OCI-LY1 (cell line): ENCODE results near the gene PPP1CA.

Source experiments
- H2AFZ ChIP-seq: fragments of 200-600 bp; sonication (generic), shearing (Covaris generic); 2 replicates; pipeline ENCODE4 v1.6.0; 2014; ENCODE audit warnings: antibody characterized with exemption, mild to moderate bottlenecking, low read length
- H3F3A ChIP-seq: fragments of 200-600 bp; sonication (generic), shearing (Covaris generic); 2 replicates; pipeline ENCODE4 v1.6.0; 2014; ENCODE audit warnings: mild to moderate bottlenecking, antibody characterized with exemption, low read length, moderate library complexity; ENCODE audit not compliant: insufficient read depth
- H3K27ac ChIP-seq: fragments of 200-600 bp; sonication (generic); 2 replicates; pipeline ENCODE4 v1.5.1; 2014; ENCODE audit warnings: low read length, mixed run types, mild to moderate bottlenecking, low read depth; ENCODE audit not compliant: poor library complexity, severe bottlenecking
- H3K27me3 ChIP-seq: fragments of 200-600 bp; sonication (generic); 2 replicates; pipeline ENCODE4 v1.6.0; 2014; ENCODE audit warnings: antibody characterized with exemption, mild to moderate bottlenecking, low read length, moderate library complexity; ENCODE audit not compliant: insufficient read depth
- H3K36me3 ChIP-seq: fragments of 200-600 bp; sonication (generic); 2 replicates; pipeline ENCODE4 v1.6.1; 2014; ENCODE audit warnings: mild to moderate bottlenecking, antibody characterized with exemption, low read length, moderate library complexity, mixed read lengths; ENCODE audit not compliant: insufficient read depth
- H3K4me1 ChIP-seq: fragments of 200-600 bp; sonication (generic); 2 replicates; pipeline ENCODE4 v1.5.1; 2014; ENCODE audit warnings: mild to moderate bottlenecking, low read length, moderate library complexity; ENCODE audit not compliant: insufficient read depth, severe bottlenecking
- H3K4me2 ChIP-seq: fragments of 200-600 bp; sonication (generic), shearing (Covaris generic); 2 replicates; pipeline ENCODE4 v1.6.1; 2014; ENCODE audit warnings: low read length
- H3K4me3 ChIP-seq: fragments of 200-600 bp; sonication (generic); 2 replicates; pipeline ENCODE4 v1.5.1; 2014; ENCODE audit warnings: low read length, low read depth, mild to moderate bottlenecking, mixed read lengths; ENCODE audit not compliant: poor library complexity, severe bottlenecking
- H3K79me2 ChIP-seq: fragments of 200-600 bp; shearing (Covaris generic); 2 replicates; pipeline ENCODE4 v1.6.1; 2016; ENCODE audit warnings: mixed run types, low read length, mixed read lengths; ENCODE audit not compliant: insufficient read depth
- H3K9ac ChIP-seq: fragments of 200-600 bp; sonication (generic), shearing (Covaris generic); 2 replicates; pipeline ENCODE4 v1.6.1; 2014; ENCODE audit warnings: mild to moderate bottlenecking, low read length, mixed read lengths
- H3K9me2 ChIP-seq: fragments of 200-600 bp; sonication (generic), shearing (Covaris generic); 2 replicates; pipeline ENCODE4 v1.6.1; 2014; ENCODE audit warnings: low read depth, mild to moderate bottlenecking, low read length, mixed read lengths
- H3K9me3 ChIP-seq: fragments of 200-600 bp; shearing (Covaris generic); 2 replicates; pipeline ENCODE4 v1.6.1; 2014; ENCODE audit warnings: low read length, mixed read lengths
- H4K20me1 ChIP-seq: fragments of 200-600 bp; sonication (generic), shearing (Covaris generic); 2 replicates; pipeline ENCODE4 v1.6.0; 2016; ENCODE audit warnings: mild to moderate bottlenecking, low read length; ENCODE audit not compliant: insufficient read depth
- EZH2 ChIP-seq: fragments of 200-600 bp; sonication (generic), shearing (Covaris generic); IDR thresholded peaks from 2 replicates; pipeline ENCODE4 v1.8.0; 2017; ENCODE audit warnings: borderline replicate concordance, mixed run types, mild to moderate bottlenecking, antibody characterized with exemption, low read length, moderate library complexity, mixed read lengths
- TF ChIP-seq, protein P1 (sequence below): fragments of 200-600 bp; sonication (generic), shearing (Covaris generic); IDR thresholded peaks from 2 replicates; pipeline ENCODE4 v1.5.1; 2017; ENCODE audit warnings: mild to moderate bottlenecking, antibody characterized with exemption, low read length, moderate library complexity, mixed read lengths

PPP1CA gene

DNA sequence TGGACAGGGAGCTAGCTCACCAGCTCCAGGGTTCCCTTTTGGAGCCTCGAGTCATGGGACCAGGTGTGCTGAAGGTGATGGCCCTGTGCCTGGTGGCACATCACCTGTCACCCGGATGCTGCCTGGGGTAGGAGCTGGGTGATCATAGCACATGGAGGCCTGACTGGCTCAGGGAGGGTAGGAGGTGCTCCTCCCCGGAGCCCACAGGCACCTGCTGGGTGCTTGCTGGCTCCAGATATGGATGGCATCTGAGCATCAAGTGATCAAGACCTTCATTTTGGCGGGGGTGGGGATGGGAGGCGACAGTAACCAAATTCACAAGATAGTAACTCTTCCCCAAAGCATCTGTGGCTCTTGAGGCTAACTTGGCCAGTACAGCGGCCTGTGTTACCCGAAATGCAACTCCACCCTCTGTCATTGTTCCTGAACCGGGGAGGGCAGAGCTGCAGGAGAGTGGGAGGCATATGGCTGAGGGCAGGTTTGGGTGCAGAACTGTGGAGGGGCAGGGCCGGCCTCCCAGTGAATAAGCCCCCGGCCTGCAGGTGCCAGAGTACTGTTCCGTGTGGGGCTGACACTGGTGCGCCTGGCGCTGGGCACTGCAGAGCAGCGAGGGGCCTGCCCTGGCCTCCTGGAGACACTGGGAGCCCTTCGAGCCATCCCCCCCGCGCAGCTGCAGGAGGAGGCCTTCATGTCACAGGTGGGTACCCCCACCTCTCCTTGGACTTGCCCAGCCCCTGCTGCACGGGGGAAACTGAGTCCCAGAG lies 7.0 kb upstream of the PPP1CA start:
- Histone ChIP-seq H3F3A (no peaks in the 10 kb centered on the region), H3K36me3 (peaks cover 22% of the 10 kb centered on the region; the same call in 1 of the 2 replicates), H3K9me2 (no peaks in the 10 kb centered on the region), H3K9me3 (no peaks in the 10 kb centered on the region), H3K4me3 (peak overlapping the region; percentile 30), H3K4me1 (peaks cover 87% of the 10 kb centered on the region), H3K27me3 (no peaks in the 10 kb centered on the region), H4K20me1 (no peaks in the 10 kb centered on the region), H3K27ac (peak overlapping the region; percentile 93), H3K79me2 (no peaks in the 10 kb centered on the region), H3K9ac (peak overlapping the region; percentile 94; the same call in 1 of the 2 replicates), H2AFZ (no peak overlapping the region), H3K4me2 (peak overlapping the region; percentile 89)
- TF ChIP-seq, protein P1, sequence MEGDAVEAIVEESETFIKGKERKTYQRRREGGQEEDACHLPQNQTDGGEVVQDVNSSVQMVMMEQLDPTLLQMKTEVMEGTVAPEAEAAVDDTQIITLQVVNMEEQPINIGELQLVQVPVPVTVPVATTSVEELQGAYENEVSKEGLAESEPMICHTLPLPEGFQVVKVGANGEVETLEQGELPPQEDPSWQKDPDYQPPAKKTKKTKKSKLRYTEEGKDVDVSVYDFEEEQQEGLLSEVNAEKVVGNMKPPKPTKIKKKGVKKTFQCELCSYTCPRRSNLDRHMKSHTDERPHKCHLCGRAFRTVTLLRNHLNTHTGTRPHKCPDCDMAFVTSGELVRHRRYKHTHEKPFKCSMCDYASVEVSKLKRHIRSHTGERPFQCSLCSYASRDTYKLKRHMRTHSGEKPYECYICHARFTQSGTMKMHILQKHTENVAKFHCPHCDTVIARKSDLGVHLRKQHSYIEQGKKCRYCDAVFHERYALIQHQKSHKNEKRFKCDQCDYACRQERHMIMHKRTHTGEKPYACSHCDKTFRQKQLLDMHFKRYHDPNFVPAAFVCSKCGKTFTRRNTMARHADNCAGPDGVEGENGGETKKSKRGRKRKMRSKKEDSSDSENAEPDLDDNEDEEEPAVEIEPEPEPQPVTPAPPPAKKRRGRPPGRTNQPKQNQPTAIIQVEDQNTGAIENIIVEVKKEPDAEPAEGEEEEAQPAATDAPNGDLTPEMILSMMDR, result no peak
- TF ChIP-seq EZH2, result no peak

DNA sequence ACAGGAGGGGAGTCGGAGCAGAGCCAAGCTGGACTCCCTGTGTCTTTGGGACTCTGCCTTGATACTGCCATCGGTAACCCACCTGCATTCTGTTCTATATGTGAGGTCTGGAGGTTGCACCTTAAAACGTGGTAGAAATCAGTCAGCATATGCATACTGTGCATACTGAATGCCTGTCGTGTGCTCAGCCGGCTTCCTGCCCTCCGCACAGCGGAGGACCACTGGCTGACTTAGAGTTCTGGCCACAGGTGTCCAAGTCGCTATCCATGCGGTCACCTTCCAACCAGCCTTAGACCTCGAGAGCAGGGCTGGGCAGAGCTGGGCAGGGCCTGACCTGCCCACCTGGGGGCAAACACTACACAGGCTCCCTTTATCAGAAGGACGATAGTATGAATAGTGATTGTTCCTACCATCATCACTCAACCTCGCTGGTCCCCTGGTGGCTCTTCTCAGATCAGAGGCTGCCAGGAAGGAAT lies 6.1 kb upstream of the PPP1CA start:
- H3K9me2 ChIP-seq, result no peaks in the 10 kb centered on the region
- peak overlapping the region; percentile 93 for H3K27ac ChIP-seq
- H2AFZ ChIP-seq, result no peak overlapping the region
- H3K4me2 ChIP-seq, result peak overlapping the region; percentile 89
- no peaks in the 10 kb centered on the region for H3F3A ChIP-seq
- H3K4me1 ChIP-seq, result peaks cover 96% of the 10 kb centered on the region
- H3K27me3 ChIP-seq, result no peaks in the 10 kb centered on the region
- TF ChIP-seq, protein P1, result no peak
- TF ChIP-seq EZH2, result no peak
- H3K79me2 ChIP-seq, result no peaks in the 10 kb centered on the region
- peak overlapping the region; percentile 75 for H3K4me3 ChIP-seq
- H3K36me3 ChIP-seq, result peaks cover 22% of the 10 kb centered on the region; the same call in 1 of the 2 replicates
- H3K9me3 ChIP-seq, result no peaks in the 10 kb centered on the region
- H3K9ac ChIP-seq, result peak overlapping the region; percentile 94; the same call in 1 of the 2 replicates
- H4K20me1 ChIP-seq, result no peaks in the 10 kb centered on the region

DNA sequence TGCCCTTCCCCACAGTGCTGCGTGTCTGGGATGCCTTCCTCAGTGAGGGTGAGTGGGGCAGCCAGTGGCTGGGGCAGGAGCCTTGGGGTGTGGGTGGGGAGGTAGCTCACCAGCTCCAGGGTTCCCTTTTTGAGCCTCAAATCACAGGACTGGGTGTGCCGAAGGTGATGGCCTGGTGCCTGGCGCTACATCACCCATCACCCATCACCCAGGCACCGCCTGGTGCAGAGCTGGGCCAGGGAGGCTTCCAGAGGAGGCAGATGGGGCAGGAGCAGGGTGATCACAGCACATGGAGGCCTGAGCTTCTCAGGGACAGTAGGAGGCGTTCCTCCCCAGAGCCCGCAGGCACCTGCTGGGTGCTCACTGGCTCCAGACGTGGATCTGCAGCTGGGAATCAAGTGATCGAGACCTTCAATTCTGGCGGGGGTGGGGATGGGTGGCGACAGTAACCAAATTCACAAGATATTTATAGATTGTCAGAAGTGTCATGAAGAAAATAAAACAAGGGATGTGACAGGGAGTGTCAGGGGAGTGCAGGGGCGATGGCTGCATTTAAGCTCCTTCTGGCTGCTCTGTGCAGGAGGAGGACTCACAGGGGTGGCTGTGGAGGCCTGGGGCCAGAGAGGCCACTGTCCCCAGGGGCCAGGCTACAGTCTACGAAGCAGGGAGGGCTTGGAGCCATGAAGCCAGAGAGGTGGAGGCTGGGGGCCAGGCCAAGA lies 5.5 kb upstream of the PPP1CA start:
- Histone ChIP-seq H3K9me2 (no peaks in the 10 kb centered on the region), H3K9me3 (no peaks in the 10 kb centered on the region), H3K79me2 (no peaks in the 10 kb centered on the region), H3K4me3 (peak overlapping the region; percentile 75), H3K36me3 (peaks cover 22% of the 10 kb centered on the region; the same call in 1 of the 2 replicates), H3K27ac (peak overlapping the region; percentile 93), H3F3A (no peaks in the 10 kb centered on the region), H3K9ac (peak overlapping the region; percentile 94; the same call in 1 of the 2 replicates), H4K20me1 (no peaks in the 10 kb centered on the region), H3K4me1 (peaks cover 98% of the 10 kb centered on the region), H2AFZ (no peak overlapping the region), H3K27me3 (no peaks in the 10 kb centered on the region), H3K4me2 (peak overlapping the region; percentile 89)
- TF ChIP-seq EZH2, result no peak
